ENCODE measurements around the gene TMUB2. TPM values are rescaled to one million over a fixed set of nuclear protein-coding genes. Genes with fewer than 3 reads are reported as not detected.

Gene TMUB2
- polyA plus RNA-seq, 1 donor from 2014 or later: 59.9 TPM

GRCh38 chr17:44217738-44218343 is 31.1 kb downstream of the TMUB2 start:
- H3K4me3 ChIP-seq (ENCODE audit: low read length): peak overlapping the region; percentile 97
- TF ChIP-seq MXI1 (conservative IDR thresholded peaks at IDR 0.05; ENCODE audit: poor library complexity, severe bottlenecking) (no peak), EZH2 (IDR thresholded peaks at IDR 0.05; ENCODE audit: borderline replicate concordance, insufficient read depth, low read length, poor library complexity, severe bottlenecking) (no peak), REST (IDR thresholded peaks at IDR 0.05; ENCODE audit: borderline replicate concordance) (no peak), RAD21 (conservative IDR thresholded peaks at IDR 0.05) (no peak), TAF1 (IDR thresholded peaks at IDR 0.05; ENCODE audit: low read depth) (no peak), POLR2AphosphoS5 (IDR thresholded peaks at IDR 0.05) (no peak), CTCF (IDR thresholded peaks at IDR 0.05; ENCODE audit: poor library complexity, severe bottlenecking) (no peak), SMC3 (conservative IDR thresholded peaks at IDR 0.05; ENCODE audit: poor library complexity) (no peak), EP300 (conservative IDR thresholded peaks at IDR 0.05; ENCODE audit: poor library complexity, severe bottlenecking) (no peak)
- H3K36me3 ChIP-seq (ENCODE audit: insufficient read depth, low read length): peaks cover 19% of the 10 kb centered on the region
- peaks cover 29% of the 10 kb centered on the region for H3K79me2 ChIP-seq (replicated peaks; ENCODE audit: insufficient read depth, low read length)
- H3K9ac ChIP-seq (ENCODE audit: low read length): peak overlapping the region; percentile 99
- peaks cover 24% of the 10 kb centered on the region for H4K20me1 ChIP-seq (ENCODE audit: insufficient read depth)
- H3K27me3 ChIP-seq (ENCODE audit: insufficient read depth, low read depth, low read length): no peaks in the 10 kb centered on the region
- no peaks in the 10 kb centered on the region for H3K9me3 ChIP-seq (ENCODE audit: low read length)
- H2AFZ ChIP-seq (ENCODE audit: low read depth, low read length): no peak overlapping the region
- no peaks in the 10 kb centered on the region for H3F3A ChIP-seq (ENCODE audit: insufficient read depth, low read length, poor library complexity, severe bottlenecking)
- peak overlapping the region; percentile 73 for H3K27ac ChIP-seq (ENCODE audit: low read length)
- no peaks in the 10 kb centered on the region for H3K9me2 ChIP-seq (ENCODE audit: insufficient read depth, low read length)
- peak overlapping the region; percentile 94 for H3K4me2 ChIP-seq (ENCODE audit: low read length)

- peak overlapping the region; percentile 97 for H3K4me3 ChIP-seq (ENCODE audit: low read length)
- H3K27me3 ChIP-seq (ENCODE audit: insufficient read depth, low read depth, low read length): no peaks in the 10 kb centered on the region
- no peaks in the 10 kb centered on the region for H3K9me3 ChIP-seq (ENCODE audit: low read length)
- peaks cover 19% of the 10 kb centered on the region for H3K36me3 ChIP-seq (ENCODE audit: insufficient read depth, low read length)
- peak overlapping the region; percentile 73 for H3K27ac ChIP-seq (ENCODE audit: low read length)
- H3K79me2 ChIP-seq (replicated peaks; ENCODE audit: insufficient read depth, low read length): peaks cover 29% of the 10 kb centered on the region
- no peak overlapping the region for H2AFZ ChIP-seq (ENCODE audit: low read depth, low read length)
- H4K20me1 ChIP-seq (ENCODE audit: insufficient read depth): peaks cover 24% of the 10 kb centered on the region
- H3F3A ChIP-seq (ENCODE audit: insufficient read depth, low read length, poor library complexity, severe bottlenecking): no peaks in the 10 kb centered on the region
- TF ChIP-seq CTCF (IDR thresholded peaks at IDR 0.05; ENCODE audit: poor library complexity, severe bottlenecking): peak; percentile 72
- TF ChIP-seq SMC3 (conservative IDR thresholded peaks at IDR 0.05; ENCODE audit: poor library complexity): peak; percentile 68
- peak; percentile 15 for TF ChIP-seq REST (IDR thresholded peaks at IDR 0.05; ENCODE audit: borderline replicate concordance)
- TF ChIP-seq RAD21 (conservative IDR thresholded peaks at IDR 0.05): peak; percentile 57
- TF ChIP-seq TAF1 (IDR thresholded peaks at IDR 0.05; ENCODE audit: low read depth): no peak
- no peak for TF ChIP-seq EZH2 (IDR thresholded peaks at IDR 0.05; ENCODE audit: borderline replicate concordance, insufficient read depth, low read length, poor library complexity, severe bottlenecking)
- peak; percentile 73 for TF ChIP-seq POLR2AphosphoS5 (IDR thresholded peaks at IDR 0.05)
- peak; percentile 45 for TF ChIP-seq MXI1 (conservative IDR thresholded peaks at IDR 0.05; ENCODE audit: poor library complexity, severe bottlenecking)
- TF ChIP-seq EP300 (conservative IDR thresholded peaks at IDR 0.05; ENCODE audit: poor library complexity, severe bottlenecking): no peak
- H3K9ac ChIP-seq (ENCODE audit: low read length): peak overlapping the region; percentile 99
- peak overlapping the region; percentile 94 for H3K4me2 ChIP-seq (ENCODE audit: low read length)
- no peaks in the 10 kb centered on the region for H3K9me2 ChIP-seq (ENCODE audit: insufficient read depth, low read length)
Measured at GRCh38 chr17:44218344-44219107, 31.8 kb downstream of the TMUB2 start.
